Smooth muscle cell (in vitro differentiated cells): ENCODE results near the gene FBXO36. TPM values are rescaled to one million over a fixed set of nuclear protein-coding genes. Genes with fewer than 3 reads are reported as not detected.
"Not testable (repeated sequence)": the region's sequence is repeated elsewhere in the genome, so short reads cannot be mapped to it uniquely, and the experiment has no call there.

Experiments used
- DNase-seq: peaks from one replicate; lab custom pipeline; 2025; ENCODE audit not compliant: unreplicated experiment; lab: John Stamatoyannopoulos, UW
- H2AFZ ChIP-seq: fragments of 200-600 bp; sonication (generic); 2 replicates; pipeline ENCODE4 v1.6.0; 2016; ENCODE audit warnings: antibody characterized with exemption, low read depth, mild to moderate bottlenecking
- H3F3A ChIP-seq: fragments of 200-600 bp; sonication (generic); 2 replicates; pipeline ENCODE4 v1.6.0; 2017; ENCODE audit warnings: antibody characterized with exemption, low read depth
- H3K27ac ChIP-seq: fragments of 200-600 bp; sonication (generic); 2 replicates; pipeline ENCODE4 v1.5.1; 2016; ENCODE audit warnings: low read depth, mild to moderate bottlenecking
- H3K27me3 ChIP-seq: fragments of 200-600 bp; sonication (generic); 2 replicates; pipeline ENCODE4 v1.6.1; 2016; ENCODE audit warnings: low read depth, mild to moderate bottlenecking
- H3K36me3 ChIP-seq: fragments of 200-600 bp; sonication (generic); 2 replicates; pipeline ENCODE4 v1.5.1; 2016; ENCODE audit warnings: low read depth
- H3K4me1 ChIP-seq: fragments of 200-600 bp; sonication (generic); 2 replicates; pipeline ENCODE4 v1.5.1; 2016; ENCODE audit warnings: low read depth
- H3K4me2 ChIP-seq: fragments of 200-600 bp; sonication (generic); 2 replicates; pipeline ENCODE4 v1.6.0; 2016; ENCODE audit warnings: mild to moderate bottlenecking
- H3K4me3 ChIP-seq: fragments of 200-600 bp; sonication (generic); 2 replicates; pipeline ENCODE4 v1.5.1; 2016; ENCODE audit warnings: mild to moderate bottlenecking
- H3K79me2 ChIP-seq: fragments of 200-600 bp; sonication (generic); 2 replicates; pipeline ENCODE4 v1.6.0; 2016; ENCODE audit warnings: low read depth, mild to moderate bottlenecking
- H3K9ac ChIP-seq: fragments of 200-600 bp; sonication (generic); 2 replicates; pipeline ENCODE4 v1.6.0; 2016; ENCODE audit warnings: low read depth
- H3K9me3 ChIP-seq: fragments of 200-600 bp; sonication (generic); replicated peaks from 2 replicates; pipeline ENCODE4 v1.5.1; 2016; ENCODE audit warnings: low read depth
- H4K20me1 ChIP-seq: fragments of 200-600 bp; sonication (generic); 2 replicates; pipeline ENCODE4 v1.6.0; 2016; ENCODE audit warnings: low read depth
- CTCF ChIP-seq: fragments of 200-600 bp; sonication (generic); IDR thresholded peaks from 2 replicates; pipeline ENCODE4 v1.5.1; 2017; ENCODE audit warnings: borderline replicate concordance, mild to moderate bottlenecking, antibody characterized with exemption; ENCODE audit not compliant: insufficient read depth, poor library complexity, severe bottlenecking
- WGBS: methylation state at CpG from one replicate; pipeline ENCODE4 v1.1.7; 2016; ENCODE audit warnings: low lambda C conversion rate; 5-methylcytosine and 5-hydroxymethylcytosine counted together
- polyA plus RNA-seq: library from polyadenylated mRNA; unstranded; fragments of >200 nt; fragmentation: Nextera tagmentation; extraction: Ambion mirVana; gene quantifications from 2 replicates; pipeline ENCODE4 v1.2.1, GENCODE V29; 2016
- total RNA-seq: library from RNA; depleted of rRNA; stranded (reverse); fragments of >200 nt; gene quantifications from 2 replicates; pipeline ENCODE4 v1.2.3, GENCODE V29; 2014

Gene FBXO36
- total and polyA plus RNA-seq, 2 experiments from 2014 or later: 8.8 to 9.3 TPM

- no peak overlapping the region for H3K27ac ChIP-seq
- TF ChIP-seq CTCF: no peak
- no peaks in the 10 kb centered on the region for H3K27me3 ChIP-seq
- H3K79me2 ChIP-seq: no peaks in the 10 kb centered on the region
- no peak overlapping the region for H3K4me2 ChIP-seq
- no peaks in the 10 kb centered on the region for H3K9me3 ChIP-seq
- no peaks in the 10 kb centered on the region for H3K36me3 ChIP-seq
- no peaks in the 10 kb centered on the region for H4K20me1 ChIP-seq
- DNase-seq: no peak
- H2AFZ ChIP-seq: no peak overlapping the region
- H3K9ac ChIP-seq: no peak overlapping the region
- 85% methylated on average over 3 of the region's 3 CpGs for WGBS
- no peaks in the 10 kb centered on the region for H3K4me1 ChIP-seq
- H3K4me3 ChIP-seq: no peak overlapping the region
- H3F3A ChIP-seq: no peaks in the 10 kb centered on the region
Measured at GRCh38 chr2:229956491-229956890, 34.2 kb downstream of the FBXO36 start.

GRCh38 chr2:229963596-229963995 lies 41.3 kb downstream of the FBXO36 start:
- not testable (repeated sequence) for H3K4me2 ChIP-seq, H3F3A ChIP-seq, H3K4me1 ChIP-seq, DNase-seq, H3K27ac ChIP-seq, H2AFZ ChIP-seq, H3K79me2 ChIP-seq, H3K9ac ChIP-seq, H3K4me3 ChIP-seq, H3K36me3 ChIP-seq, H3K9me3 ChIP-seq, H3K27me3 ChIP-seq, H4K20me1 ChIP-seq
- 96% methylated on average over 9 of the region's 9 CpGs for WGBS

GRCh38 chr2:229969921-229970320 lies 47.6 kb downstream of the FBXO36 start:
- Histone ChIP-seq H3K27me3 (no peaks in the 10 kb centered on the region), H4K20me1 (no peaks in the 10 kb centered on the region), H3K27ac (no peak overlapping the region), H3K79me2 (no peaks in the 10 kb centered on the region), H3K9me3 (no peaks in the 10 kb centered on the region), H3K4me2 (no peak overlapping the region), H3K36me3 (no peaks in the 10 kb centered on the region), H2AFZ (no peak overlapping the region), H3K4me3 (no peak overlapping the region), H3K9ac (no peak overlapping the region), H3F3A (no peaks in the 10 kb centered on the region), H3K4me1 (no peaks in the 10 kb centered on the region)
- WGBS: 79% methylated on average over 3 of the region's 3 CpGs
- DNase-seq: no peak
- no peak for TF ChIP-seq CTCF

GRCh38 chr2:229970406-229970805 lies 48.1 kb downstream of the FBXO36 start:
- H3K27me3 ChIP-seq: no peaks in the 10 kb centered on the region
- no peaks in the 10 kb centered on the region for H4K20me1 ChIP-seq
- H3K4me2 ChIP-seq: no peak overlapping the region
- no peak overlapping the region for H2AFZ ChIP-seq
- H3K27ac ChIP-seq: no peak overlapping the region
- no peaks in the 10 kb centered on the region for H3K36me3 ChIP-seq
- H3K9ac ChIP-seq: no peak overlapping the region
- no peaks in the 10 kb centered on the region for H3K79me2 ChIP-seq
- no peak for DNase-seq
- 43% methylated on average over 3 of the region's 3 CpGs for WGBS
- TF ChIP-seq CTCF: no peak
- no peak overlapping the region for H3K4me3 ChIP-seq
- no peaks in the 10 kb centered on the region for H3K4me1 ChIP-seq
- H3F3A ChIP-seq: no peaks in the 10 kb centered on the region
- no peaks in the 10 kb centered on the region for H3K9me3 ChIP-seq
